ENCODE data around the gene ZNF438.
"Not testable (repeated sequence)": the region's sequence is repeated elsewhere in the genome, so short reads cannot be mapped to it uniquely, and the experiment has no call there.

Gene ZNF438

DNA sequence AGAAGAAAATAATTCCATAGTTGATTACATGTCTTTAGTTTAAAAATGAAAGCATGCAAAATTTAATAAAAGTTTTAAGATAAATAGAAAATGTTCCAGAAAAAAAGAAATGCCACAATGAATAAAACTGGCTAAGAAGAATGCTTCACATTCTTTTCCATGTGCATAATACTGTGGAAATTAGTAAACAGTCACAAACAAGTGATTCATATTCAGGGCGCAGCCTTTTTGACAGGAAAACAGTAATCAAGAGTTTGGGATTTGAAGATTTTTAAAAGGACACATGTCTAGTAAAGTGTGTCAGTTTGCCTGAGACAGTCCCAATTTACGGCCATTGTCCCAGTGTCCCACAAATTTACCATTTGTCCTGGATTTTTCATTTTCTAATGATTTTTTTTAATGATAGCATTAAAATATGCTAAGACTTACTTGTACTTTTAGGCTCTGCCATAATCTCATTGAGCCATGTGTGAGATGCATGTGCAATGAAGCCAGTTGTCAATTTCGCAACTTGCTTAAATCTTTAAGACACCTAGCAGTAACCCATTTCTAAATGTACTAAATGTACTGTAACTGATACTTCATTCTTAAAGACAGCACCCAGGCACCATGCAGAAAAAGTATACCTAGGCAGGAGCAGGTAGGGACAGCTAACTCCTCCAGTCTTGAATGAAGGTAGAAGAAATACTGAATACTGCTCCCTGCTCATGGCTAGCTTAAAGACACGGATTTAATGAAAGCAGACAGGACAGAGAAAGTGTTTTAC lies 46.9 kb downstream of the ZNF438 start:
- DNase-seq (ENCODE audit: low read depth in 2 of 2), result no peak

GRCh38 chr10:30983209-30983608 lies 48.5 kb downstream of the ZNF438 start:
- DNase-seq (ENCODE audit: low read depth in 2 of 2), result not testable (repeated sequence)

DNA sequence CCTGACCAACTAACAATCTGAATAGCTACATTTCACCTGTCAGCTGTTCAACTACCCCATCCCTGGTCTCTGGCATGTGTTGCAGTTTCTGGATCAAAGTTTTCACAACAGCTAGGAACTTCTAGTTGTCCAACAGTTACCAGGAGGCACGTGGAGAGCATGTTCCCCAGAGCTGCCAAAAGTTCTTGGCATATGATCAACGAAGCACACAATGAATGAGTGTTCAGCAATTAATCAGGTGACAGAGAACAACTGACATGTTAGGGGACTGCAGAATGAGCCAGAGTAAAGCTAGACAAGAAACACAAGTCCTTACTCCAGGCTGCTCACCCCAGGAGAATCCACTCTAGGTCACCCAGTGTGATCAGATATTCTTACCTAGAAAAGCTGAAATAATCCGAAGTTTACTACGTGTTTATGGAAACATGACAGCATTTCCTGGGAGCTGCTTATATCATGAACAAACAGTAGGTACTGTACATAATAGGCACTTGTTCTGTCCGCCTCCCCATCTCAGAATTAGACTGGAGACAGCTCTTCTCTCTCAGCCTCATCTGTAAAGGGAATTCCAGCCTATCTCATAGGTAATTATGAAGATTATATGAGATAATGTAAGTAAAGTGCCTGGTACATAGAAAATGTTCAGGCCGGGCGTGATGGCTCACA lies 50.6 kb downstream of the ZNF438 start:
- no peak for DNase-seq (ENCODE audit: low read depth in 2 of 2)

DNA sequence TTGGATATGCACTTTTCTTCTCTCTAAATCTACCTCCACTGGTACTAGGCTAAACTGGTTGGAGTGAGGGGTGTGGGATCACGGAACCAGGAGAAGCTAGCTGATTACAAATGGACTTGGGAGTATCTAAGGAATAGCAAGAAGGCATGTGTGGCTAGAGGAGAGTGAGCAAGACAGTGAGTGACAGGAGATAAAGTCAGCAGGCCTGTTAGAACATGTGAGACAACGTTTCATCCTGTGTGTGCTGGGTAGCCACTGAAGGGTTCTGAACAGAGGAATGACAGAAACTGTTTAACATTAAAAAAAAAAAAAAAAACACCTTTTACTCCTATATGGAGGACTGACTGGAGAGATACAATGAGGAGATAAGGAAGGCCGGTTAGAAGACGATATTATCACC lies 51.7 kb downstream of the ZNF438 start:
- DNase-seq (ENCODE audit: low read depth in 2 of 2), result no peak

DNA sequence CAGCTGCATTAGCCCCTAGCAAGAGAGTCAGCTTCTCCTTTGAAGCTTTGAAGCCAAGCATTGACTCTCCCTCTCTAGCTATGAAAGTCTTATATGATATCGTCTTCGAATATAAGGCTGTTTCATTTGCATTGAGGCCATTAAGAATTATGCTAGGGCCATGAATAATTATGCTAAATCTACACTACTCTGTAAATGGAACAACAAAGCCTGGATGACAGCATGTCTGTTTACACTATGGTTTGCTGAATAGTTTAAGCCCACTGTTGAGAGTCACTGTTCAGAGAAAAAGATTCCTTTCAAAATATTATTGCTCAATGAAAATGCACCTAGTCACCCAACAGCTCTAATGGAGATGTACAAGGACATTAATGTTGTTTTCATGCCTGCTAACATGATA lies 52.8 kb downstream of the ZNF438 start:
- DNase-seq (ENCODE audit: low read depth in 2 of 2), result no peak

DNA sequence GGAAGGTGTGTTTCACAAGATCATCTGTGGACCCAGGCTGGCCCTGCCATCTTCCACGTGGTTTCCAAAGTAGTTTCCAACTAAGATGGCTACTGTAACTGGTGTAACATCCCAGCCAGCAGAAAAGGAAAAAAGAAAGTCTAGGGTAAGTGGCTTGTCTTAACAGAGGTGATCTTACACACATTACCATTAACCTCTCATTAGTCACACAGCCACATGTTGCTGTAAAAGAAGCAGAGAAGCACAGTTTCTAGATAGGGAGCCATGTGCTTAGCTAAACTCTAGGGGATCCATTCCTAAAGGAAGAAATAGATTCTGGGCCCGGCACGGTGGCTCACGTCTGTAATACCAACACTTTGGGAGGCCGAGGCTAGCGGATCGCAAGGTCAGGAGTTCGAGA lies 54.3 kb downstream of the ZNF438 start:
- no peak for DNase-seq (ENCODE audit: low read depth in 2 of 2)

DNA sequence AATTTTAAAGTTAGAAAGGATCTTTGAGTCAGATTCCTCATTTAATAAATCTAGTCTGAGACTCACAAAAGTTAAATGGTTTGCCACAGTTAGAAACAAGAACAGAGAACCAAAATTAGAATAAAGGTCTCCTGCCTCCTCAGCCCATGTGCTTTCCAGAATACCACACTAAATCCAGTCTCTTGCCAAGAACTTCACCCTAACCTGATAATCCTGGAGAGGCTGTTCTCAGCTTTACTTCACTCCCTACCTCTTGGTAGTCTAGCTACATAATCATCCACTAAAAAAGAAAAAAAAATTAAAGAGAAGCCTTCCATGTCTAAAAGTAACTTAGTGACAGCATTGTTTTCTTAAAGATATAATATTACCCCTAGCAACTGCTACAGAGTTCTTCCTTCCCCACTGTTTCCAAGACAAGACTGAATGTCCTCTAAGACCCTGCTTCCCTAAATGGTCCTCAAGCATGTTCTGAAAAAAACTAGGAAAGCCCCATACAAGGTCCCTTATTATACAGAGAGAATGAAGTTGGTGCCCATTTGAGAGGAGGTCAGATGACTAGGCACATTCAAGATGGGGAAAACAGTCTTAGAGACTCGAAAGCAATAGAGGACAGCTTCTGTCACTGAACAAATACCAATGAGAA lies 56.8 kb downstream of the ZNF438 start:
- DNase-seq (ENCODE audit: low read depth in 2 of 2), result no peak

DNA sequence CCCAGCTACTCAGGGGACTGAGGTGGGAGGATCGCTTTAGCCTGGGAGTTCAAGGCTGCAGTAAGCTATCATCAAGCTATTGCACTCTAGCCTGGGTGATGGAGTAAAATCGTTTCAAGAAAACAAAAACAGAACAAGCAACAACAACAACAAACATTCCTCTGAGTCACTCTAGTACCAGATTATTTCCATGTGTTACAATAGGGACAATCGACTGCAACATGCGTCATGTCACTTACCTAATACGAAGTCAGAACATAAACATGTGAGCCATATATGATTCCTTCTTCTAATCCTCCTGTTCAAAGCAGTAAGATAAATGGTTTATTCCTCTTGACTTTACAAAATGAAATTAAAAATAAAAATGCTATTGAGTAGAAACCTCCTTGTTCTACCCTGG lies 57.3 kb downstream of the ZNF438 start:
- DNase-seq (ENCODE audit: low read depth in 2 of 2), result no peak

DNA sequence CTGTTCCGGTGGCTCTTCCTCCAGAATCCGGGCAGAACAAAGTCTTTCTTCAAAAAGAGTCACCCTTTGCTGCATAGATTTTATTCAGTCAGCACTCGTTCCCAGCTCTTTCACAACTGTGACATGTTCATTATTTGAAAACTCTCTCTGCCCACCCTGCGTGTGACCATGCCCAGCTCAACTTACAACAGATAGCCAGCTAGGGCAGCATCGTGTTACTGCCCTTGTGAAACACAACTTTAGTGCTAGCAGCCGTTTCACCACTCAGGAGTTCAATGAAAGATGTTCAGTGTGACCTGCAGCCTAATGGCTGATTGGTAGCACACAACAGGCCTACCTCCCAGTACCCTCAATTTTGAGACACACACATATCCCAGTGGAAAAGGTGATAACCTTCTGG lies 57.9 kb downstream of the ZNF438 start:
- DNase-seq (ENCODE audit: low read depth in 2 of 2), result no peak

GRCh38 chr10:30970760-30971460 lies 60.8 kb downstream of the ZNF438 start:
- DNase-seq (ENCODE audit: low read depth in 2 of 2), result no peak

- DNase-seq (ENCODE audit: low read depth in 2 of 2), result no peak
Observed at GRCh38 chr10:30968711-30969110, 63.0 kb downstream of the ZNF438 start.

- no peak for DNase-seq (ENCODE audit: low read depth in 2 of 2)
Observed at GRCh38 chr10:30967650-30968410, 63.8 kb downstream of the ZNF438 start.

- DNase-seq (ENCODE audit: low read depth in 2 of 2), result no peak
Observed at GRCh38 chr10:30963992-30964930, 67.4 kb downstream of the ZNF438 start.

DNA sequence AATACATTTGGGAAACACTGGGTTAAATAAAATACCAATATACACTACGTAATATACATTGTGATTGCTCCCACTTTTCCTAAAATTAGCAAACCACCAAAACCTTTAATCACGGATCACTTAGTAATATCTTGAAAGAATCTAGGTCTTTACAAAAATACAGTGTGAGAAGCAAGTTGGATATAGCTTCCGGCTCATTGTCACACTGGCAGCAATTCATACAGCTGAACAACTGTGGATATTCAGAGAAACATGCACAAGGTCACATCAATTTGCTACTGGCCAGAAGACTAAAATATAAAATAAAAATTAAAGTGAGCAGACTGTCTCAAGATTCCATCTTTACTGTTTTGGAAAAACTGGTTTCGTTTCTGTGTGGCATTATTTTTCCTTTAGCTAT lies 69.1 kb downstream of the ZNF438 start:
- no peak for DNase-seq (ENCODE audit: low read depth in 2 of 2)

DNA sequence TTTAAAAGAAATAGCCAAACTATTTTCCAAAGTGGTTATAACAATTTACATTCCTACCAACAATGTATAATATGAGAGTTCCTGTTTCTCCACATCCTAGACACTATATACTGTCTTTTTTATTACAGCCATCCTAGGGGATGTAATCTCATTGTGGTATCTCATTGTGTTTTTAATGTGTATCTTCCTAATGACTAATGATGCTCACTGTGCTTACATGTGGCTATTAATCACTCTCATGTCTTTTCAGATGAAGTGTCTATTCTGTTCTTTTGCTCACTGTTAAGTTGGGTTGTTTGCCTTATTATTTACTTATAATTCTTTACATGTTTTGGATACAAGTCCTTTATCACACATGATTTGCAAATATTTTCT lies 71.8 kb downstream of the ZNF438 start:
- DNase-seq (ENCODE audit: low read depth in 2 of 2), result no peak

DNA sequence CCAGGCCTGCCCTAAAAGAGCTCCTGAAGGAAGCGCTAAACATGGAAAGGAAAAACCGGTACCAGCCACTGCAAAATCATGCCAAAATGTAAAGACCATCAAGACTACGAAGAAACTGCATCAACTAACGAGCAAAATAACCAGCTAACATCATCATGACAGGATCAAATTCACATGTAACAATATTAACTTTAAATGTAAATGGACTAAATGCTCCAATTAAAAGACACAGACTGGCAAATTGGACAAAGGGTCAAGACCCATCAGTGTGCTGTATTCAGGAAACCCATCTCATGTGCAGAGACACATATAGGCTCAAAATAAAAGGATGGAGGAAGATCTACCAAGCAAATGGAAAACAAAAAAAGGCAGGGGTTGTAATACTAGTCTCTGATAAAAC lies 82.4 kb downstream of the ZNF438 start:
- DNase-seq (ENCODE audit: low read depth in 2 of 2), result not testable (repeated sequence)

DNA sequence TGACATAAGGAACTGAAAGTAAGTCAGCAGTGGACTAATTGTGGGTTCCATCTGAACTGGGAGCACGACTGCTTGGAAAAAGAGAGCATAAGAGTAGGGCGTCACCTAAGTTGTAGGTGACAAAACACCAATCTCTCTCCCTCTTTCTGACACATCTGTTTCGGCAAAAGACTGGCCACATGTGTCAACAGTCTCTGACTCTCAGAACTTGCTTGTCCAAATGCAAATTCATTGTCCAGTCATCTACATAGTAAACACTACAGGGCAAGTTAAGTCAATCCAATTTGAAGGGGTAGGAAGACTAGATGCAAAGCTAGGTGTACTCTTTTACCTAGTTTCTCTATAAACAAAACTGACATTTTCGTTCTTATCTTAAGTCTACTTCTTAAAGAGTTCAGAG lies 87.7 kb downstream of the ZNF438 start:
- no peak for DNase-seq (ENCODE audit: low read depth in 2 of 2)

- no peak for DNase-seq (ENCODE audit: low read depth in 2 of 2)
Observed at GRCh38 chr10:30943451-30943850, 88.2 kb downstream of the ZNF438 start.

DNA sequence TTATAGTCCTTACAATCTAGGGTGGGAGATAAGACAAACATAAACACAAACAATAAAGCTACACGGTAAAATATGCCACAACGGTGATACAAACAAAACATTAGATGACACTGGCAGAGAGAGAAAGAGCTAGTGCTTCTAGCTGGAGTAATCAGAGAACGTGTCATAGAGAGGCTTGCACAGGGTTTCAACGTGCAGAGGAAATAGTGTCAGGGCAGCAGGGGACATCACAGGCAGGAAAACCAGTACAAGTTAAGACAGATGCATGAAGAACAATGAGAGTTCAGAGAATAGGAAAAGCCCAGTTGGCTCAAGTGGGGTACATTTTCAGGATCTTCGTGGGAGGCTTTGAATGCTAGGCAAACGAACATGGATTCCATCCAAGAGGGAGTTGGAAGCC lies 91.4 kb downstream of the ZNF438 start:
- DNase-seq (ENCODE audit: low read depth in 2 of 2), result no peak

- no peak for DNase-seq (ENCODE audit: low read depth in 2 of 2)
Observed at GRCh38 chr10:30939643-30940251, 91.9 kb downstream of the ZNF438 start.
